ENCODE results near the gene HDGF. TPM values are rescaled to one million over a fixed set of nuclear protein-coding genes. Genes with fewer than 3 reads are reported as not detected.

The HDGF gene
- total RNA-seq, 1 experiment from 2014 or later = 310 TPM

GRCh38 chr1:156755527-156755950 is 4.1 kb upstream of the HDGF start:
- no peaks in the 10 kb centered on the region for H3K9me3 ChIP-seq (ENCODE audit: control insufficient read depth, low read depth, low read length)
- no peak for DNase-seq
- H3K9me3 Mint-ChIP-seq = no peaks in the 10 kb centered on the region

More at GRCh38 chr1:156755527-156755950, 4.1 kb upstream of the HDGF start:
- H3K27me3 Mint-ChIP-seq (ENCODE audit: low read depth) = no peaks in the 10 kb centered on the region
- no peak for TF ChIP-seq CTCF (conservative IDR thresholded peaks at IDR 0.05)
- Histone ChIP-seq H3K27me3 (ENCODE audit: insufficient read depth, low read length) (no peaks in the 10 kb centered on the region), H3K9ac (ENCODE audit: extremely low read depth, insufficient read length, low read length) (no peak overlapping the region), H4K8ac (replicated peaks; ENCODE audit: insufficient read length, low read depth, low read length) (no peak overlapping the region), H3K4me1 (ENCODE audit: insufficient read depth, low read length) (peaks cover 4% of the 10 kb centered on the region; the same call in 1 of the 2 replicates), H2BK15ac (ENCODE audit: low read depth, low read length) (no peak overlapping the region), H4K91ac (ENCODE audit: insufficient read length, low read depth, low read length) (no peak overlapping the region), H3K18ac (ENCODE audit: insufficient read length, low read depth, low read length) (no peak overlapping the region), H3K27ac (ENCODE audit: insufficient read length, low read depth, low read length) (no peak overlapping the region), H2BK5ac (ENCODE audit: insufficient read length, low read length) (no peak overlapping the region), H2BK120ac (ENCODE audit: low read depth, low read length, poor library complexity, severe bottlenecking) (no peak overlapping the region), H2BK20ac (ENCODE audit: low read depth, low read length, poor library complexity, severe bottlenecking) (peak overlapping the region; percentile 49), H3K4me2 (ENCODE audit: insufficient read depth, insufficient read length, low read length) (no peak overlapping the region), H4K20me1 (ENCODE audit: control insufficient read depth, insufficient read depth, insufficient read length) (no peaks in the 10 kb centered on the region), H3K79me2 (ENCODE audit: insufficient read depth, low read length) (peaks cover 2% of the 10 kb centered on the region; the same call in 1 of the 2 replicates), H2AK5ac (ENCODE audit: insufficient read length, low read length) (no peak overlapping the region), H3K23me2 (ENCODE audit: insufficient read length, low read depth, low read length, poor library complexity, severe bottlenecking) (peaks cover 3% of the 10 kb centered on the region), H3K56ac (ENCODE audit: insufficient read length, low read depth, low read length) (no peak overlapping the region), H3K79me1 (ENCODE audit: insufficient read depth, low read depth, low read length, poor library complexity, severe bottlenecking) (no peaks in the 10 kb centered on the region), H2BK12ac (ENCODE audit: insufficient read length, low read depth, low read length) (no peak overlapping the region), H3K4ac (ENCODE audit: low read depth, low read length) (no peak overlapping the region), H3K23ac (ENCODE audit: insufficient read length, low read depth, low read length) (no peak overlapping the region), H3K14ac (ENCODE audit: insufficient read depth, low read length) (no peak overlapping the region), H3T11ph (ENCODE audit: low read length) (no peak overlapping the region), H2AFZ (ENCODE audit: low read length) (no peak overlapping the region), H4K5ac (ENCODE audit: insufficient read length, low read depth, low read length) (no peak overlapping the region)
- WGBS (ENCODE audit: extremely low coverage, insufficient read length, low lambda C conversion rate) = no CpG with 5 or more reads among the region's 5 CpGs
- peaks cover 13 to 16% of the 10 kb centered on the region in 2 experiments for H3K4me1 Mint-ChIP-seq
- H3K4me3 Mint-ChIP-seq = peak overlapping the region in 1 of 2 experiments; percentile 5; a peak in 1 of 5 replicates
- peaks cover 0 to 4% (median 0%) of the 10 kb centered on the region in 3 experiments; a peak in 2 of 7 replicates for H3K36me3 Mint-ChIP-seq (ENCODE audit: insufficient read depth in 1 of 3, low read depth in 3 of 3)
- H3K27ac Mint-ChIP-seq = no peak overlapping the region
